Endothelial cell of umbilical vein (primary cell): ENCODE results near the gene TBC1D8. TPM values are rescaled to one million over a fixed set of nuclear protein-coding genes. Genes with fewer than 3 reads are reported as not detected.
A peak's percentile ranks its signal among the peaks of the same experiment; 100 is the strongest.

Source experiments
- BruUV-seq: library from RNA; stranded (reverse); fragments of 400-500 nt; replicated peaks from 2 replicates; lab custom pipeline; 2021; lab: Mats Ljungman, UMichigan
- CTCF ChIA-PET: fragments of 300-600, 350-600 bp; sonication (Branson Sonifier 250); formaldehyde crosslinking; loops from one replicate; lab custom pipeline; 2021; ENCODE audit warnings: antibody characterized with exemption, inconsistent platforms; lab: Charles Lee
- POLR2A ChIA-PET: fragments of 300-600, 350-600 bp; sonication (Branson Sonifier 250); formaldehyde crosslinking; loops from one replicate; lab custom pipeline; 2021; ENCODE audit warnings: antibody characterized with exemption, inconsistent platforms; lab: Charles Lee
- DNase-seq: peaks from one replicate; pipeline ENCODE4 v3.0.0-alpha.2; 2011; ENCODE audit warnings: low read depth, low spot score
- FAIRE-seq: peaks from 2 replicates; lab custom pipeline; 2011; peaks lifted over from hg19 to GRCh38; lab: Jason Lieb, UNC
- H2AFZ ChIP-seq: 2 replicates; pipeline ENCODE4 v1.6.0; 2012; ENCODE audit warnings: low read depth, low read length, control low read depth, inconsistent platforms
- H3K27ac ChIP-seq: 2 replicates; pipeline ENCODE4 v1.5.1; 2011; ENCODE audit warnings: low read depth, mild to moderate bottlenecking, control low read depth, low read length, moderate library complexity; ENCODE audit not compliant: insufficient read depth
- H3K27me3 ChIP-seq, 2 experiments: 2 replicates each; pipeline versions ENCODE4 v1.6.0 to v1.6.1; 2011; ENCODE audit warnings: low read length in 2 of 2, mixed read lengths in 1 of 2; ENCODE audit not compliant: control insufficient read depth in 2 of 2, insufficient read depth in 2 of 2
- H3K36me3 ChIP-seq, 2 experiments: 2 replicates in 1 of 2; 3 replicates in 1 of 2; pipeline ENCODE4 v1.5.1; 2011; ENCODE audit warnings: low read length in 2 of 2, mild to moderate bottlenecking in 1 of 2, moderate library complexity in 1 of 2; ENCODE audit not compliant: control insufficient read depth in 2 of 2, insufficient read depth in 2 of 2; ENCODE audit errors: extremely low read depth in 1 of 2
- H3K4me1 ChIP-seq: 3 replicates; pipeline ENCODE4 v1.5.1; 2011; ENCODE audit warnings: mild to moderate bottlenecking, low read length; ENCODE audit not compliant: control insufficient read depth, insufficient read depth; ENCODE audit errors: extremely low read depth
- H3K4me2 ChIP-seq: 2 replicates; pipeline ENCODE4 v1.6.1; 2011; ENCODE audit warnings: low read length, control low read depth, mixed read lengths; ENCODE audit not compliant: insufficient read depth
- H3K4me3 ChIP-seq, 3 experiments: fragments of 200-600 bp in 1 of 3; sonication (generic), shearing (Covaris generic) in 1 of 3; replicated peaks in 1 of 3; 2 replicates each; pipeline ENCODE4 v1.5.1; 2011 to 2016; ENCODE audit warnings: control low read depth in 3 of 3, low read length in 3 of 3, mild to moderate bottlenecking in 2 of 3, inconsistent platforms in 1 of 3, low read depth in 1 of 3, moderate library complexity in 1 of 3; ENCODE audit not compliant: insufficient read depth in 1 of 3
- H3K79me2 ChIP-seq: 2 replicates; pipeline ENCODE4 v1.6.0; 2012; ENCODE audit warnings: low read length, inconsistent platforms; ENCODE audit not compliant: control insufficient read depth, insufficient read depth
- H3K9ac ChIP-seq: replicated peaks from 2 replicates; pipeline ENCODE3; 2011; ENCODE audit warnings: low read length, control low read depth; ENCODE audit not compliant: insufficient read depth; ENCODE audit errors: extremely low read depth
- H3K9me1 ChIP-seq: replicated peaks from 3 replicates; pipeline ENCODE4 v1.6.0; 2011; ENCODE audit warnings: mild to moderate bottlenecking, low read length; ENCODE audit not compliant: control insufficient read depth, insufficient read depth; ENCODE audit errors: extremely low read depth
- H3K9me3 ChIP-seq: replicated peaks from 2 replicates; pipeline ENCODE4 v1.5.1; 2012; ENCODE audit warnings: low read length, inconsistent platforms; ENCODE audit not compliant: control insufficient read depth, insufficient read depth
- H4K20me1 ChIP-seq: replicated peaks from 2 replicates; pipeline ENCODE3; 2011; ENCODE audit warnings: mild to moderate bottlenecking, low read length; ENCODE audit not compliant: control insufficient read depth, insufficient read depth; ENCODE audit errors: extremely low read depth
- EZH2 ChIP-seq: IDR thresholded peaks from 2 replicates; pipeline ENCODE4 v1.6.1; 2012; ENCODE audit warnings: borderline replicate concordance, low read depth, mild to moderate bottlenecking, moderate library complexity, low read length, inconsistent platforms; ENCODE audit not compliant: severe bottlenecking
- FOS ChIP-seq: IDR thresholded peaks from 2 replicates; pipeline ENCODE4 v1.6.1; 2011; ENCODE audit warnings: mild to moderate bottlenecking, low read length, moderate library complexity, borderline replicate concordance; ENCODE audit not compliant: insufficient read depth
- GATA2 ChIP-seq: IDR thresholded peaks from 2 replicates; pipeline ENCODE4 v1.7.0; 2011; ENCODE audit warnings: low read depth, mild to moderate bottlenecking, moderate library complexity, mixed read lengths, low read length; ENCODE audit not compliant: insufficient read length, insufficient read depth
- JUN ChIP-seq: IDR thresholded peaks from 2 replicates; pipeline ENCODE4 v1.6.1; 2011; ENCODE audit warnings: borderline replicate concordance, low read depth; ENCODE audit not compliant: insufficient read length, insufficient read depth
- MAX ChIP-seq: IDR thresholded peaks from 2 replicates; pipeline ENCODE4 v1.6.1; 2011; ENCODE audit not compliant: insufficient read depth, insufficient read length
- MYC ChIP-seq: IDR thresholded peaks from one replicate; pipeline ENCODE4 v1.6.1; 2011; ENCODE audit warnings: mild to moderate bottlenecking, low read depth, low read length
- POLR2A ChIP-seq: IDR thresholded peaks from 2 replicates; pipeline ENCODE4 v1.6.1; 2012; ENCODE audit warnings: low read depth, mild to moderate bottlenecking, control low read depth, low read length
- POLR2AphosphoS5 ChIP-seq: IDR thresholded peaks from 2 replicates; pipeline ENCODE4 v1.6.1; 2012; ENCODE audit warnings: low read depth, mild to moderate bottlenecking, control low read depth, low read length, moderate library complexity; ENCODE audit not compliant: insufficient read depth
- dilution Hi-C: fragments of 300-500 bp; cut with MboI; formaldehyde crosslinking; loops from one replicate; pipeline ENCODE4 v1.15.0; 2019; ENCODE audit warnings: low sequenced_read_pairs; ENCODE audit not compliant: extremely low pct_ligation_motif_present
- intact Hi-C: fragments of 100-400 bp; cut with micrococcal nuclease; formaldehyde crosslinking; loops from one replicate; pipeline ENCODE4 v1.10.0; 2022
- polyA plus RNA-seq, 4 experiments: library from polyadenylated mRNA; depleted of rRNA in 3 of 4; stranded (reverse) in 3 of 4; unstranded in 1 of 4; fragments of >200 nt; gene quantifications; 2 replicates each; pipeline versions ENCODE4 v1.2.1 to v1.2.3, GENCODE V29; 2011 to 2012; ENCODE audit warnings: missing spikeins in 1 of 4
- total RNA-seq: library from RNA; stranded (reverse); gene quantifications from 2 replicates; pipeline ENCODE4 v1.2.3, GENCODE V29; 2021
- TF ChIP-seq, protein P1 (sequence below), 2 donors: IDR thresholded peaks; 1 replicate in 1 of 2; 2 replicates in 1 of 2; pipeline ENCODE4 v1.5.1; 2011; ENCODE audit warnings: low read length in 2 of 2, mild to moderate bottlenecking in 2 of 2, moderate library complexity in 2 of 2, control low read depth in 1 of 2, inconsistent platforms in 1 of 2, low read depth in 1 of 2; ENCODE audit not compliant: insufficient read depth in 1 of 2; ENCODE audit errors: extremely low read depth in 1 of 2

TBC1D8 gene
- total and polyA plus RNA-seq, 2 donors (not counting 3 experiments of a cell fraction or from before 2014, with no cell fraction given): 28.5 to 32.1 TPM

GRCh38 chr2:101123795-101124471, 27.2 kb downstream of the TBC1D8 start:
- DNase-seq (peak; percentile 63), FAIRE-seq (peak; percentile 55)
- dilution Hi-C loops: no loop called here
- H3K4me3 ChIP-seq: peak overlapping the region in 1 of 3 experiments; percentile 24
- POLR2A ChIA-PET: interaction anchor here (1.3 to 2.7 kb wide), 2 partner anchors 27 to 122 kb away, joined by 6 to 12 read pairs; partner anchors contain the start of genes RPL31 and TBC1D8
- no peaks in the 10 kb centered on the region for H4K20me1 ChIP-seq
- H3K79me2 ChIP-seq: peaks cover 75% of the 10 kb centered on the region
- H2AFZ ChIP-seq: no peak overlapping the region
- CTCF ChIA-PET: interaction anchor here (0.6 to 1.5 kb wide), 10 partner anchors 10 to 87 kb away, joined by 3 to 8 read pairs (median 4); no protein-coding TSS in a partner anchor
- H3K9ac ChIP-seq: peak overlapping the region; percentile 90
- no peaks in the 10 kb centered on the region for H3K9me1 ChIP-seq
- H3K9me3 ChIP-seq: no peaks in the 10 kb centered on the region
- peak overlapping the region; percentile 99 for H3K27ac ChIP-seq
- H3K4me2 ChIP-seq: peak overlapping the region; percentile 86
- intact Hi-C loops: loop anchor here (2.0 kb wide), 1 partner anchor 205 kb away; no protein-coding TSS in a partner anchor
- TF ChIP-seq POLR2A: no peak
- TF ChIP-seq POLR2AphosphoS5: no peak
- peak; percentile 49 for TF ChIP-seq FOS
- TF ChIP-seq, protein P1, sequence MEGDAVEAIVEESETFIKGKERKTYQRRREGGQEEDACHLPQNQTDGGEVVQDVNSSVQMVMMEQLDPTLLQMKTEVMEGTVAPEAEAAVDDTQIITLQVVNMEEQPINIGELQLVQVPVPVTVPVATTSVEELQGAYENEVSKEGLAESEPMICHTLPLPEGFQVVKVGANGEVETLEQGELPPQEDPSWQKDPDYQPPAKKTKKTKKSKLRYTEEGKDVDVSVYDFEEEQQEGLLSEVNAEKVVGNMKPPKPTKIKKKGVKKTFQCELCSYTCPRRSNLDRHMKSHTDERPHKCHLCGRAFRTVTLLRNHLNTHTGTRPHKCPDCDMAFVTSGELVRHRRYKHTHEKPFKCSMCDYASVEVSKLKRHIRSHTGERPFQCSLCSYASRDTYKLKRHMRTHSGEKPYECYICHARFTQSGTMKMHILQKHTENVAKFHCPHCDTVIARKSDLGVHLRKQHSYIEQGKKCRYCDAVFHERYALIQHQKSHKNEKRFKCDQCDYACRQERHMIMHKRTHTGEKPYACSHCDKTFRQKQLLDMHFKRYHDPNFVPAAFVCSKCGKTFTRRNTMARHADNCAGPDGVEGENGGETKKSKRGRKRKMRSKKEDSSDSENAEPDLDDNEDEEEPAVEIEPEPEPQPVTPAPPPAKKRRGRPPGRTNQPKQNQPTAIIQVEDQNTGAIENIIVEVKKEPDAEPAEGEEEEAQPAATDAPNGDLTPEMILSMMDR (IDR thresholded peaks at IDR 0.05; ENCODE audit: extremely low read depth in 1 of 2, insufficient read depth in 1 of 2, low read depth in 1 of 2, low read length in 2 of 2): no peak
- no peak for TF ChIP-seq GATA2
- no peak for TF ChIP-seq EZH2
- no peak for TF ChIP-seq MAX
- no peak for TF ChIP-seq MYC
- TF ChIP-seq JUN: peak; percentile 43
- peaks cover 74% of the 10 kb centered on the region for H3K4me1 ChIP-seq
- no peaks in the 10 kb centered on the region for H3K27me3 ChIP-seq
- BruUV-seq: no TSS peak
- H3K36me3 ChIP-seq: no peaks in the 10 kb centered on the region
